ENCODE measurements around the gene NT5C3A. TPM values are rescaled to one million over a fixed set of nuclear protein-coding genes. Genes with fewer than 3 reads are reported as not detected.

Gene NT5C3A
- total and polyA plus RNA-seq, 2 of the 13 experiments (the other 11 are each of a cell fraction or from before 2014, with no cell fraction given): 16.9 to 34.0 TPM

DNA sequence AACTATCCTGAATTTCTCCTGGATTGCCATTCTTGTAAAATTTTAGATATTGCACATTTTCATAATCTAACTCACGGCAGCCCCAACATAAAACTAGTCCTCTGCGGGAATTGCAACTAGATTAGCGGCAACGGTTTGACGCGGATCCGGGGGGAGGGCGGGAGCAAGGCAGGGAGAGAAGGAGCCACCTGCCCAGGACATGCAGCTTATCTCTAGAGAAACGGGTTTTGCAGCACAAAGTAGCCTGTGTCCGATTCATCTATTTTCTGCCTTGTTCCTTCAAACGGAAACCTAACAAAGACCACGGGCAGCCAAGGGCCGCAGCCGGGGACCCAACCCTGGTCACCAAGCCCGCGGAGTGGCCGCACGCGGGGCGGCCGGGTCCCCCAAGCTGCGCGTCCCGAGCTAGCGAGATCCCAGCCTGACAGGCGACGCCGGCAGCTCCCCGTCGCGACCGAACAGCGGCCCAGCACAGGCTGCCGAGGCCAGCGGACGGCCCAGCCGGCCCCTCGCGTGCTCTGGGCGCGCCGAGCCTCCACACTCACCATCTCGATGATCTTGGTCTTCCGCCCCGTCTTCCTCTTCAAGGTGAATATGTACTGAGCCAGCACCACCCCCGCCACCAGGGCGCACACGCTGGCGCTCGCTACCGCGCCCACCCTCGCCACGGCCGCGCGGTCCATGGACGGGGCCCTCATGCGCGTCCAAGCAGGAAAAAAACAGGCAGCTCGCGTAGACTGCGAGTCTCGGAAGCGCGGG is at the start of gene NT5C3A (continued):
- TF ChIP-seq GMEB1 (CRISPR knock-in tag; IDR thresholded peaks at IDR 0.05; ENCODE audit: borderline replicate concordance) (no peak), REPIN1 (CRISPR knock-in tag; IDR thresholded peaks at IDR 0.05; ENCODE audit: borderline replicate concordance, low read depth) (no peak; the same call in 1 of the 2 replicates), ZNF468 (CRISPR knock-in tag; IDR thresholded peaks at IDR 0.05) (no peak), KAT2B (IDR thresholded peaks at IDR 0.05; ENCODE audit: borderline replicate concordance, low read depth, low read length) (no peak), ZNF207 (IDR thresholded peaks at IDR 0.05; ENCODE audit: borderline replicate concordance) (no peak), ZNF318 (CRISPR knock-in tag; IDR thresholded peaks at IDR 0.05) (0 out of 2 replicates have a peak, but pooled peaks have one; percentile 50), ZNF12 (CRISPR knock-in tag; IDR thresholded peaks at IDR 0.05) (no peak), LBX2 (CRISPR knock-in tag; IDR thresholded peaks at IDR 0.05; ENCODE audit: borderline replicate concordance) (no peak; the same call in 1 of the 2 replicates), ZNF383 (CRISPR knock-in tag; IDR thresholded peaks at IDR 0.05; ENCODE audit: borderline replicate concordance) (no peak), NR2F1 (CRISPR knock-in tag; IDR thresholded peaks at IDR 0.05) (no peak), ZNF891 (CRISPR knock-in tag; IDR thresholded peaks at IDR 0.05) (no peak; the same call in 1 of the 2 replicates)
- TF ChIP-seq, protein P1, sequence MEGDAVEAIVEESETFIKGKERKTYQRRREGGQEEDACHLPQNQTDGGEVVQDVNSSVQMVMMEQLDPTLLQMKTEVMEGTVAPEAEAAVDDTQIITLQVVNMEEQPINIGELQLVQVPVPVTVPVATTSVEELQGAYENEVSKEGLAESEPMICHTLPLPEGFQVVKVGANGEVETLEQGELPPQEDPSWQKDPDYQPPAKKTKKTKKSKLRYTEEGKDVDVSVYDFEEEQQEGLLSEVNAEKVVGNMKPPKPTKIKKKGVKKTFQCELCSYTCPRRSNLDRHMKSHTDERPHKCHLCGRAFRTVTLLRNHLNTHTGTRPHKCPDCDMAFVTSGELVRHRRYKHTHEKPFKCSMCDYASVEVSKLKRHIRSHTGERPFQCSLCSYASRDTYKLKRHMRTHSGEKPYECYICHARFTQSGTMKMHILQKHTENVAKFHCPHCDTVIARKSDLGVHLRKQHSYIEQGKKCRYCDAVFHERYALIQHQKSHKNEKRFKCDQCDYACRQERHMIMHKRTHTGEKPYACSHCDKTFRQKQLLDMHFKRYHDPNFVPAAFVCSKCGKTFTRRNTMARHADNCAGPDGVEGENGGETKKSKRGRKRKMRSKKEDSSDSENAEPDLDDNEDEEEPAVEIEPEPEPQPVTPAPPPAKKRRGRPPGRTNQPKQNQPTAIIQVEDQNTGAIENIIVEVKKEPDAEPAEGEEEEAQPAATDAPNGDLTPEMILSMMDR (CRISPR knock-in tag; IDR thresholded peaks at IDR 0.05): no peak
- TF ChIP-seq, protein P2, sequence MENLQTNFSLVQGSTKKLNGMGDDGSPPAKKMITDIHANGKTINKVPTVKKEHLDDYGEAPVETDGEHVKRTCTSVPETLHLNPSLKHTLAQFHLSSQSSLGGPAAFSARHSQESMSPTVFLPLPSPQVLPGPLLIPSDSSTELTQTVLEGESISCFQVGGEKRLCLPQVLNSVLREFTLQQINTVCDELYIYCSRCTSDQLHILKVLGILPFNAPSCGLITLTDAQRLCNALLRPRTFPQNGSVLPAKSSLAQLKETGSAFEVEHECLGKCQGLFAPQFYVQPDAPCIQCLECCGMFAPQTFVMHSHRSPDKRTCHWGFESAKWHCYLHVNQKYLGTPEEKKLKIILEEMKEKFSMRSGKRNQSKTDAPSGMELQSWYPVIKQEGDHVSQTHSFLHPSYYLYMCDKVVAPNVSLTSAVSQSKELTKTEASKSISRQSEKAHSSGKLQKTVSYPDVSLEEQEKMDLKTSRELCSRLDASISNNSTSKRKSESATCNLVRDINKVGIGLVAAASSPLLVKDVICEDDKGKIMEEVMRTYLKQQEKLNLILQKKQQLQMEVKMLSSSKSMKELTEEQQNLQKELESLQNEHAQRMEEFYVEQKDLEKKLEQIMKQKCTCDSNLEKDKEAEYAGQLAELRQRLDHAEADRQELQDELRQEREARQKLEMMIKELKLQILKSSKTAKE (CRISPR knock-in tag; IDR thresholded peaks at IDR 0.05; ENCODE audit: borderline replicate concordance): no peak

Data from HepG2 (cell line).